Fibroblast of the conjunctiva (primary cell): ENCODE results near the gene CHST8.

ENCODE experiments used
- DNase-seq: peaks from one replicate; pipeline ENCODE4 v3.0.0-alpha.2; 2010; ENCODE audit warnings: low read depth

CHST8 gene

GRCh38 chr19:33673258-33673875 lies 51.6 kb downstream of the CHST8 start:
- DNase-seq = no peak

- no peak for DNase-seq
Observed at GRCh38 chr19:33673996-33674625, 52.4 kb downstream of the CHST8 start.

- no peak for DNase-seq
Observed at GRCh38 chr19:33674626-33675367, 53.0 kb downstream of the CHST8 start.

GRCh38 chr19:33675501-33676124 lies 53.9 kb downstream of the CHST8 start:
- no peak for DNase-seq

GRCh38 chr19:33676999-33677665 lies 55.4 kb downstream of the CHST8 start:
- DNase-seq = no peak

- DNase-seq = no peak
Observed at GRCh38 chr19:33677745-33678426, 56.1 kb downstream of the CHST8 start.

- DNase-seq = no peak
Observed at GRCh38 chr19:33678796-33679585, 57.2 kb downstream of the CHST8 start.

GRCh38 chr19:33679696-33680095 lies 57.9 kb downstream of the CHST8 start:
- DNase-seq = no peak

- no peak for DNase-seq
Observed at GRCh38 chr19:33681081-33681680, 59.4 kb downstream of the CHST8 start.

- DNase-seq = no peak
Observed at GRCh38 chr19:33683881-33684537, 62.3 kb downstream of the CHST8 start.

GRCh38 chr19:33684538-33685232 lies 62.9 kb downstream of the CHST8 start:
- DNase-seq = no peak

GRCh38 chr19:33685541-33685940 lies 63.8 kb downstream of the CHST8 start:
- DNase-seq = no peak

- no peak for DNase-seq
Observed at GRCh38 chr19:33686262-33686661, 64.5 kb downstream of the CHST8 start.

GRCh38 chr19:33686687-33687480 lies 65.1 kb downstream of the CHST8 start:
- DNase-seq = no peak

- DNase-seq = no peak
Observed at GRCh38 chr19:33687481-33688170, 65.9 kb downstream of the CHST8 start.

GRCh38 chr19:33688171-33688992 lies 66.6 kb downstream of the CHST8 start:
- DNase-seq = no peak
